DND-41 (cell line): ENCODE measurements around the gene FRMD8.

Experiments used
- ATAC-seq: fragments of 200-7000 bp; cut with Tn5 transposase; 3 replicates; pipeline ENCODE4 v1.9.1; 2021; ENCODE audit warnings: low read depth; ENCODE audit not compliant: insufficient read depth
- DNase-seq: peaks from one replicate; pipeline ENCODE4 v3.0.0-alpha.2; 2020
- H2AFZ ChIP-seq: 2 replicates; pipeline ENCODE4 v1.6.0; 2012; ENCODE audit warnings: low read depth, low read length
- H3K27ac ChIP-seq: 2 replicates; pipeline ENCODE4 v1.5.1; 2012; ENCODE audit warnings: low read length, inconsistent platforms
- H3K27me3 ChIP-seq: fragments of 200-600 bp; sonication (generic); 2 replicates; pipeline ENCODE4 v1.6.0; 2012; ENCODE audit warnings: low read length, mild to moderate bottlenecking, inconsistent platforms; ENCODE audit not compliant: insufficient read depth, poor library complexity
- H3K36me3 ChIP-seq: 2 replicates; pipeline ENCODE4 v1.5.1; 2012; ENCODE audit warnings: low read length, inconsistent platforms; ENCODE audit not compliant: insufficient read depth
- H3K4me1 ChIP-seq: 2 replicates; pipeline ENCODE4 v1.5.1; 2012; ENCODE audit warnings: mild to moderate bottlenecking, low read length; ENCODE audit not compliant: insufficient read depth
- H3K4me2 ChIP-seq: 2 replicates; pipeline ENCODE4 v1.6.0; 2012; ENCODE audit warnings: mild to moderate bottlenecking, moderate library complexity, low read length, inconsistent platforms; ENCODE audit not compliant: insufficient read depth
- H3K4me3 ChIP-seq, 2 experiments: fragments of 200-600 bp in 1 of 2; shearing (Covaris generic) in 1 of 2; 2 replicates each; pipeline ENCODE4 v1.5.1; 2012 to 2016; ENCODE audit warnings: inconsistent platforms in 2 of 2, low read length in 2 of 2, mild to moderate bottlenecking in 2 of 2, low read depth in 1 of 2, moderate library complexity in 1 of 2
- H3K79me2 ChIP-seq: 2 replicates; pipeline ENCODE4 v1.6.0; 2012; ENCODE audit warnings: low read length, inconsistent platforms; ENCODE audit not compliant: insufficient read depth
- H3K9ac ChIP-seq: 2 replicates; pipeline ENCODE4 v1.6.0; 2012; ENCODE audit warnings: low read depth, mild to moderate bottlenecking, inconsistent platforms, low read length, moderate library complexity
- H3K9me3 ChIP-seq: 2 replicates; pipeline ENCODE4 v1.5.1; 2012; ENCODE audit warnings: low read length, moderate library complexity, mild to moderate bottlenecking, inconsistent platforms; ENCODE audit not compliant: insufficient read depth, severe bottlenecking
- H4K20me1 ChIP-seq: 2 replicates; pipeline ENCODE4 v1.6.0; 2012; ENCODE audit warnings: low read length; ENCODE audit not compliant: insufficient read depth
- EZH2 ChIP-seq: IDR thresholded peaks from 3 replicates; pipeline ENCODE4 v1.6.1; 2012; ENCODE audit warnings: borderline replicate concordance, low read depth, mild to moderate bottlenecking, moderate library complexity, low read length, inconsistent platforms; ENCODE audit not compliant: severe bottlenecking
- TF ChIP-seq, protein P1 (sequence below): IDR thresholded peaks from 2 replicates; pipeline ENCODE4 v1.5.1; 2012; ENCODE audit warnings: borderline replicate concordance, low read length, moderate library complexity, mild to moderate bottlenecking; ENCODE audit not compliant: poor library complexity, severe bottlenecking; ENCODE audit errors: extremely low read depth

FRMD8 gene

DNA sequence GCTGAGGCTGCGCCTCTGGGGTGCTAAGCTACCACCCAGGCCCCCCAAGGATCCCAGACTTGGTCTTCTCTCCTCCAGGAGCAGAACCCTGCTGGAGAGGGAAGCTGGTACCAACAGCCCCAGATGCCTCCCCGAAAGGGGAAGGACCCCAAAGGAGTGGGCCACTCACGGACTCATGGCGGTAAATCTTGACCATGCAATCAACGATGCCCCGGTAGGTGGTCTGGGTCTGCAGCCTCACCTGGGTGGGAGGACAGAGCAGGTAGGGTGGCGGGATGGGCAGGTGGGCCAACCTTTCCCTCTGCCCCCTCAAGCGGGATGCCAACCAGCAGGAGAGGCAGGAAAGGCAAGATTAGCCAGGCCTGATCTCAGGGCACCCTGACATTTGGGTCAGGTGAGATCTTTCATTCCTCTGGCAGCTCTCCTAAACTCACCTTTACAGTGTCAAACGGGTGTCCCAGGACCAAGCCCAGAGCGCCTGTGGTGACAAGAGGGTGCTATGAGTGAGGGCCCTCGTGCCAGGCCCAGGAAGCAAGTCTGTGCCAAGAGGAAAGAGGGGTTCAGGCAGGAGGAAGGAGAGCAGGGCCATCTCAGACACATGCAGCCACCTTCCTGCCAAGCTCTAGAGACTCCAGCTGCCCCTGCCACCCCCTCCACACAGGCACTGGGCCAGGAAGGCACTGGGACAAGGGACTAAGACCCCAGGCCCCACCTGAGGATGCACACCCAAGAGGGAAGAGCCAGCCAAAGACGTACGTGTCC lies 6.6 kb upstream of the FRMD8 start:
- no peak overlapping the region for H3K27ac ChIP-seq
- peaks cover 27% of the 10 kb centered on the region for H3K79me2 ChIP-seq
- no peaks in the 10 kb centered on the region for H4K20me1 ChIP-seq
- H2AFZ ChIP-seq, result no peak overlapping the region
- peaks cover 45% of the 10 kb centered on the region for H3K4me1 ChIP-seq
- DNase-seq (no peak), ATAC-seq (no peak)
- no peak overlapping the region for H3K4me2 ChIP-seq
- H3K9ac ChIP-seq, result 0 out of 2 replicates have a peak overlapping the region, but pooled peaks have one; percentile 74
- H3K9me3 ChIP-seq, result no peaks in the 10 kb centered on the region
- H3K36me3 ChIP-seq, result no peaks in the 10 kb centered on the region
- TF ChIP-seq, protein P1, sequence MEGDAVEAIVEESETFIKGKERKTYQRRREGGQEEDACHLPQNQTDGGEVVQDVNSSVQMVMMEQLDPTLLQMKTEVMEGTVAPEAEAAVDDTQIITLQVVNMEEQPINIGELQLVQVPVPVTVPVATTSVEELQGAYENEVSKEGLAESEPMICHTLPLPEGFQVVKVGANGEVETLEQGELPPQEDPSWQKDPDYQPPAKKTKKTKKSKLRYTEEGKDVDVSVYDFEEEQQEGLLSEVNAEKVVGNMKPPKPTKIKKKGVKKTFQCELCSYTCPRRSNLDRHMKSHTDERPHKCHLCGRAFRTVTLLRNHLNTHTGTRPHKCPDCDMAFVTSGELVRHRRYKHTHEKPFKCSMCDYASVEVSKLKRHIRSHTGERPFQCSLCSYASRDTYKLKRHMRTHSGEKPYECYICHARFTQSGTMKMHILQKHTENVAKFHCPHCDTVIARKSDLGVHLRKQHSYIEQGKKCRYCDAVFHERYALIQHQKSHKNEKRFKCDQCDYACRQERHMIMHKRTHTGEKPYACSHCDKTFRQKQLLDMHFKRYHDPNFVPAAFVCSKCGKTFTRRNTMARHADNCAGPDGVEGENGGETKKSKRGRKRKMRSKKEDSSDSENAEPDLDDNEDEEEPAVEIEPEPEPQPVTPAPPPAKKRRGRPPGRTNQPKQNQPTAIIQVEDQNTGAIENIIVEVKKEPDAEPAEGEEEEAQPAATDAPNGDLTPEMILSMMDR, result no peak
- no peak for TF ChIP-seq EZH2
- no peaks in the 10 kb centered on the region for H3K27me3 ChIP-seq
- no peak overlapping the region for H3K4me3 ChIP-seq

DNA sequence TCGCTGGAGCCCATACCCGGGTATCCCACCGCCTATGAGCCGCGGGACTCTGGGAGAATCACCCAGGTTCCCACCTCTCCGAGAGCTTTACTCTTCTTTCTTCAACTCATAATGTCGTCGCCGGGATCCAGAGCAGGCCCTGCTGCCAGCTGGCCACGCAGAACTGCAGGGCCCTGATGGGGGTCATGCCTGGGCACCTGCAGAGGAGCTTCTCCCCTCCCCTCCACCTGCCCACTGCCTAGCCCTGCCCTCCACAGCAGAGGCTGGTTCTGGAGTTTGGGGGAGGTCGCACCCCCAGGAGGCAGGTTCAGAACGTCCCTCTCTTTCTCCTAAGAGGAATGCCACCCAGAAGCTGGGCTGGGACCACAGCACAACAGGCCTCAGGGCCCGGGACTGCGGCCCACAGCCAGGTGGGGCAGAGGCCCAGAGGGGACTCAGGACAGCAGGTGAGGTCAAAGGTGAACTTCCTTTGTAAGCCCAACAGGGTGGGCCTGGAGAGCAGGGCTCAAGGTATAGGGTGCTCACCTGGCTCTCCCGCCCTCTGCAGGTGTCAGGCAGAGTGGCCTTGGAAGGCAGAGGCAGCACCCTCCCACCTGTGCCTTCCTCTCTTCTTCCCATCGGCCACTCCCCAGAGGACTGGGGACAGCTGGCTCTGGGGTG lies 5.8 kb upstream of the FRMD8 start:
- TF ChIP-seq, protein P1, result no peak
- no peak for TF ChIP-seq EZH2
- no peak for ATAC-seq
- Histone ChIP-seq H3K4me2 (peak overlapping the region; percentile 91), H3K9me3 (no peaks in the 10 kb centered on the region), H4K20me1 (no peaks in the 10 kb centered on the region), H3K4me1 (peaks cover 52% of the 10 kb centered on the region), H3K27me3 (no peaks in the 10 kb centered on the region), H3K4me3 (peak overlapping the region in 1 of 2 experiments; percentile 65; a peak in 2 of 4 replicates), H3K9ac (peak overlapping the region; percentile 74), H3K36me3 (no peaks in the 10 kb centered on the region), H2AFZ (no peak overlapping the region), H3K27ac (peak overlapping the region; percentile 86; the same call in 1 of the 2 replicates), H3K79me2 (peaks cover 27% of the 10 kb centered on the region)
- DNase-seq, result no peak

DNA sequence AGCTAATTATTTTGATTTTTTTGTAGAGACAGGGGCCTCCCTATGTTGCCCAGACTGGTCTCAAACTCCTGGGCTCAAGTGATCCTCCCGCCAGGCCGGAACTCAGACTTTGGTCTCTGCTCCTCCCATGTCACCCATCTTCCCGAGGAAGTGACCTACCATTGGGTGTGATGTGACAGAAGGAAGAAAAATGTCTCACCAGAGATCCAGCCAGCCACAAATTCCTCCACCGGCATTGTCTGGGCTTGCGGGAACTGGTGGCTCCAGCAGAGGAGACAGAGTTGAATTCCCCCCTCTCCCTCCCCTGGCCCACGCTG lies 4.8 kb upstream of the FRMD8 start:
- TF ChIP-seq, protein P1, result no peak
- no peak for TF ChIP-seq EZH2
- peak overlapping the region; percentile 91 for H3K4me2 ChIP-seq
- H3K27me3 ChIP-seq, result no peaks in the 10 kb centered on the region
- peak overlapping the region; percentile 74 for H3K9ac ChIP-seq
- DNase-seq, result no peak
- H3K36me3 ChIP-seq, result no peaks in the 10 kb centered on the region; the same call in 1 of the 2 replicates
- peaks cover 34% of the 10 kb centered on the region for H3K79me2 ChIP-seq
- H3K4me1 ChIP-seq, result peaks cover 58% of the 10 kb centered on the region
- no peaks in the 10 kb centered on the region for H3K9me3 ChIP-seq
- H3K27ac ChIP-seq, result peak overlapping the region; percentile 86
- no peak for ATAC-seq
- peak overlapping the region; percentile 82 for H2AFZ ChIP-seq
- no peaks in the 10 kb centered on the region for H4K20me1 ChIP-seq
- H3K4me3 ChIP-seq, result peak overlapping the region; percentile 20 to 65; a peak in 3 of 4 replicates
